Activated T-helper 1 cell treated with anti-CD3 and anti-CD28 coated beads, Interleukin-2, amount 50 U/mL, for 16 hours (primary cell): Measurements from ENCODE around the gene CLGN.

Source experiments
- DNase-seq, 2 donors: peaks; one replicate each; pipeline ENCODE4 v3.0.0-alpha.2; 2020; ENCODE audit warnings: low read depth in 1 of 2, low spot score in 1 of 2

Gene CLGN

GRCh38 chr4:140342620-140343019, 84.8 kb downstream of the CLGN start:
- no peak for DNase-seq
